Right cardiac atrium (tissue), 5 donors: ENCODE measurements around the gene RAB40B. TPM values are rescaled to one million over a fixed set of nuclear protein-coding genes. Genes with fewer than 3 reads are reported as not detected.
A peak's percentile ranks its signal among the peaks of the same experiment; 100 is the strongest.
"Not testable (repeated sequence)": the region's sequence is repeated elsewhere in the genome, so short reads cannot be mapped to it uniquely, and the experiment has no call there.

ENCODE experiments used
- ATAC-seq, 2 donors: fragments of 200-7000 bp; cut with Tn5 transposase; one replicate each; pipeline versions ENCODE4 v1.8.0 to v1.9.1; 2020; ENCODE audit warnings: moderate library complexity in 2 of 2, mild to moderate bottlenecking in 1 of 2
- DNase-seq, 3 donors: peaks; one replicate each; pipeline ENCODE4 v3.0.0-alpha.2; 2020
- H3K27ac ChIP-seq: one replicate; pipeline ENCODE4 v1.5.1; 2013; ENCODE audit warnings: mild to moderate bottlenecking, low read length, control low read depth, moderate library complexity
- H3K27me3 ChIP-seq: one replicate; pipeline ENCODE4 v1.6.1; 2013; ENCODE audit not compliant: control insufficient read depth, insufficient read depth
- H3K4me1 ChIP-seq: one replicate; pipeline ENCODE4 v1.6.1; 2013; ENCODE audit warnings: low read length; ENCODE audit not compliant: control insufficient read depth, insufficient read depth
- H3K4me3 ChIP-seq: one replicate; pipeline ENCODE4 v1.5.1; 2013; ENCODE audit warnings: low read length, control low read depth
- H3K9me3 ChIP-seq: one replicate; pipeline ENCODE4 v1.6.1; 2013; ENCODE audit warnings: low read length; ENCODE audit not compliant: control insufficient read depth
- WGBS: extraction: QIAGEN DNeasy Blood & Tissue Kit; methylation state at CpG from one replicate; pipeline ENCODE4 v1.1.7; 2013; 5-methylcytosine and 5-hydroxymethylcytosine counted together
- intact Hi-C, 4 donors: fragments of 100-400 bp; cut with DNase I; formaldehyde crosslinking; loops; one replicate each; pipeline versions ENCODE4 v1.11.0 to v1.14.0; 2022 to 2023
- polyA plus RNA-seq: library from polyadenylated mRNA; stranded (reverse); fragments of 200-250 nt; gene quantifications from one replicate; pipeline ENCODE4 v1.2.3, GENCODE V29; 2013
- total RNA-seq, 4 donors: library from RNA; stranded (reverse); fragmentation: NEBNext Ultra II Directional; extraction: Animal tissue kit (Norgen Biotek cat#: 25700); gene quantifications; one replicate each; pipeline ENCODE4 v1.2.1, GENCODE V29; 2021
- donor health status: healthy with polysubstance abuse.
- donor health status: DM: no; HTN: yes; CAD: no.
- donor health status: DM: no; HTN: no; CAD: no.
- donor health status: DM: no; HTN: yes; CAD: no; lungs with severe emphysema.
- donor health status: DM: yes; HTN: yes; CAD: no.

The RAB40B gene
- total and polyA plus RNA-seq, 5 donors: 14.0 to 20.8 (median 18.9) TPM

GRCh38 chr17:82655523-82655922 lies 43.0 kb downstream of the RAB40B start:
- Histone ChIP-seq H3K27me3 (no peaks in the 10 kb centered on the region), H3K4me3 (no peak overlapping the region), H3K4me1 (no peaks in the 10 kb centered on the region), H3K9me3 (no peaks in the 10 kb centered on the region), H3K27ac (no peak overlapping the region)
- no peak for DNase-seq
- WGBS: 78% methylated on average over 13 of the region's 13 CpGs
- intact Hi-C loops: no loop called here
- no peak for ATAC-seq

GRCh38 chr17:82655038-82655479 lies 43.4 kb downstream of the RAB40B start:
- ATAC-seq: no peak

GRCh38 chr17:82654611-82655010 lies 43.9 kb downstream of the RAB40B start:
- intact Hi-C loops, H3K27me3 ChIP-seq, H3K4me1 ChIP-seq, H3K4me3 ChIP-seq, ATAC-seq, H3K9me3 ChIP-seq, H3K27ac ChIP-seq, DNase-seq: not testable (repeated sequence)
- WGBS: 86% methylated on average over 6 of the region's 6 CpGs

More at GRCh38 chr17:82655038-82655479, 43.4 kb downstream of the RAB40B start:
- H3K27ac ChIP-seq: no peak overlapping the region
- intact Hi-C loops: no loop called here
- 54% methylated on average over 15 of the region's 15 CpGs for WGBS
- no peak for DNase-seq
- no peaks in the 10 kb centered on the region for H3K9me3 ChIP-seq
- no peak overlapping the region for H3K4me3 ChIP-seq
- H3K27me3 ChIP-seq: no peaks in the 10 kb centered on the region
- no peaks in the 10 kb centered on the region for H3K4me1 ChIP-seq

- intact Hi-C loops: no loop called here
- ATAC-seq (no peak), DNase-seq (no peak)
- no peak overlapping the region for H3K27ac ChIP-seq
- H3K4me3 ChIP-seq: no peak overlapping the region
- H3K9me3 ChIP-seq: no peaks in the 10 kb centered on the region
- 80% methylated on average over 30 of the region's 30 CpGs for WGBS
- H3K27me3 ChIP-seq: no peaks in the 10 kb centered on the region
- no peaks in the 10 kb centered on the region for H3K4me1 ChIP-seq
These were observed 44.6 kb downstream of the RAB40B start for GRCh38 chr17:82653651-82654528.

GRCh38 chr17:82650723-82651122 lies 47.8 kb downstream of the RAB40B start:
- Histone ChIP-seq H3K4me3 (no peak overlapping the region), H3K27ac (no peak overlapping the region), H3K27me3 (no peaks in the 10 kb centered on the region), H3K4me1 (no peaks in the 10 kb centered on the region), H3K9me3 (no peaks in the 10 kb centered on the region)
- intact Hi-C loops: no loop called here
- 56% methylated on average over 10 of the region's 10 CpGs for WGBS
- no peak for DNase-seq
- no peak for ATAC-seq

- DNase-seq: peak in 2 of 3 donors; percentile 70 to 72
These were observed 48.8 kb downstream of the RAB40B start for GRCh38 chr17:82649501-82650261.

GRCh38 chr17:82648742-82649331 lies 49.7 kb downstream of the RAB40B start:
- Histone ChIP-seq H3K4me3 (no peak overlapping the region), H3K4me1 (no peaks in the 10 kb centered on the region), H3K27ac (peak overlapping the region; percentile 11), H3K27me3 (no peaks in the 10 kb centered on the region), H3K9me3 (no peaks in the 10 kb centered on the region)
- WGBS: 14% methylated on average over 20 of the region's 37 CpGs
- intact Hi-C loops: no loop called here
- ATAC-seq (peak; percentile 29 to 47), DNase-seq (peak; percentile 72 to 89 (median 86))

More at GRCh38 chr17:82649501-82650261, 48.8 kb downstream of the RAB40B start:
- WGBS: 85% methylated on average over 22 of the region's 22 CpGs
- H3K4me3 ChIP-seq: no peak overlapping the region
- ATAC-seq: no peak
- H3K27ac ChIP-seq: no peak overlapping the region
- H3K9me3 ChIP-seq: no peaks in the 10 kb centered on the region
- H3K27me3 ChIP-seq: no peaks in the 10 kb centered on the region
- intact Hi-C loops: no loop called here
- H3K4me1 ChIP-seq: no peaks in the 10 kb centered on the region

- H3K27me3 ChIP-seq: no peaks in the 10 kb centered on the region
- peak; percentile 96 to 97 for ATAC-seq
- H3K4me3 ChIP-seq: peak within 1 kb of the TSS; percentile 89
- no peaks in the 10 kb centered on the region for H3K9me3 ChIP-seq
- peak within 1 kb of the TSS; percentile 80 for H3K27ac ChIP-seq
- peak; percentile 98 to 99 (median 98) for DNase-seq
- no peaks in the 10 kb centered on the region for H3K4me1 ChIP-seq
- intact Hi-C loops: no loop called here
- WGBS: under 1% methylated on average over 67 of the region's 67 CpGs
These were observed 50.3 kb downstream of the RAB40B start, which contains the start of gene WDR45B for GRCh38 chr17:82648165-82648668. Gene WDR45B, minus strand, starts transcription at chr17:82648444. Its CDS starts 104 bp downstream, at chr17:82648340.

- under 1% methylated on average over 54 of the region's 54 CpGs for WGBS
- intact Hi-C loops: no loop called here
- H3K27me3 ChIP-seq: no peaks in the 10 kb centered on the region
- no peaks in the 10 kb centered on the region for H3K9me3 ChIP-seq
- H3K4me3 ChIP-seq: peak overlapping the region; percentile 89
- H3K27ac ChIP-seq: peak overlapping the region; percentile 19
- no peaks in the 10 kb centered on the region for H3K4me1 ChIP-seq
- ATAC-seq (peak; percentile 25 to 48), DNase-seq (peak; percentile 44 to 79 (median 71))
These were observed 50.8 kb downstream of the RAB40B start for GRCh38 chr17:82647593-82648164.

GRCh38 chr17:82645516-82645915 lies 53.0 kb downstream of the RAB40B start:
- ATAC-seq: no peak
- 96% methylated on average over 4 of the region's 4 CpGs for WGBS
- Histone ChIP-seq H3K4me3 (no peak overlapping the region), H3K9me3 (no peaks in the 10 kb centered on the region), H3K27me3 (no peaks in the 10 kb centered on the region), H3K4me1 (no peaks in the 10 kb centered on the region), H3K27ac (no peak overlapping the region)
- intact Hi-C loops: no loop called here
- no peak for DNase-seq
